NOMO-1 treated with DMSO at 0.1 percent for 48 hours (cell line): ENCODE measurements around the gene CCRL2.
"Not testable (repeated sequence)": the region's sequence is repeated elsewhere in the genome, so short reads cannot be mapped to it uniquely, and the experiment has no call there.

Experiments
- DNase-seq: peaks from one replicate; lab custom pipeline; 2025; ENCODE audit not compliant: unreplicated experiment; lab: John Stamatoyannopoulos, UW

Gene CCRL2

GRCh38 chr3:46401579-46401978 is 5.5 kb upstream of the CCRL2 start:
- no peak for DNase-seq

DNA sequence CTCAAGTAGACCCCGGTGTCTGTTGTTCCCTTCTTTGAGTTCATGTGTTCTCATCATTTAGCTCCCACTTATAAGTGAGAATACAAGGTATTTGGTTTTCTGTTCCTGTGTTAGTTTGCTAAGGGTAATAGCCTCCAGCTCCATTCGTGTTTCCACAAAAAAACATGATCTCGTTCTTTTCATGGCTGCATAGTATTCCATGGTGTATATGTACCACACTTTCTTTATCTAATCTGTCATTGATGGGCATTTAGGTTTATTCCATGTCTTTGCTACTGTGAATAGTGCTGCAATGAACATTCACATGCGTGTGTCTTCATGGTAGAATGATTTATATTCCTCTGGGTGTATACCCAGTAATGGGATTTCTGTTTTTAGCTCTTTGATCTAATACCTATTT is 4.2 kb upstream of the CCRL2 start:
- not testable (repeated sequence) for DNase-seq

DNA sequence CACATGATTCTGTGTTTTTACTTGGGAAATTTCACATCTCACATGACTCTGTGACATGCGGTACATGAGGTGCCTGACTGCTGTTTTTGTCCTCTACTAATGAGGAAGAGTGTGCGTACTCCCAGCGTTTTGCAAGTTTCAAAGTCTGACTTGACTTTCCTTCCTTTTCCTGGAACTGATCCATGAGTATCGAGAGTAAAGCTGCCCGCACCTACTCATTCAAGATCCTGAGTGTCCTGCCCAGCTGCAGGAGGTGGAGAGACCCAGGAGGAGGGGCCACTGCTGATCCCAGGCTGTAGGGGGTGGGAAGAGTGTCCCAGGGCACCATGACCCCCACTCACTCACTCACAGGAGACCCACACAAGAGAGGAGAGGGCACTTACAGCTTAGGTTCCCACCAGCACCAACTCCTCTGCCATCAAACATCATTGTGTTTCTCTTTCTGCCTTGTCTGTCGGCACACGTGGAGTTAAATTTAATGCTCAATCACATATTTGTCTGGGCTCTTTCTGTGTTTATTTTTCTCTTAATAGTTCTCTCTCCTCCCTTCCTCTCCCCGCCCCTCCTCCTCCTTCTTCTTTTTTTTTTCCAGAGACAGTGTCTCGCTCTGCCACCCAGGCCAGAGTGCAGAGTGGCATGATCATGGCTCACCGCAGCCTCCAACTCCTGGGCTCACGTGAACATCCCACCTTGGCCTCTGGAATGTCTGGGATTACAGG is 1.6 kb upstream of the CCRL2 start:
- no peak for DNase-seq

- DNase-seq: no peak
These were observed 644 bp upstream of the CCRL2 start for GRCh38 chr3:46406443-46406787.

DNA sequence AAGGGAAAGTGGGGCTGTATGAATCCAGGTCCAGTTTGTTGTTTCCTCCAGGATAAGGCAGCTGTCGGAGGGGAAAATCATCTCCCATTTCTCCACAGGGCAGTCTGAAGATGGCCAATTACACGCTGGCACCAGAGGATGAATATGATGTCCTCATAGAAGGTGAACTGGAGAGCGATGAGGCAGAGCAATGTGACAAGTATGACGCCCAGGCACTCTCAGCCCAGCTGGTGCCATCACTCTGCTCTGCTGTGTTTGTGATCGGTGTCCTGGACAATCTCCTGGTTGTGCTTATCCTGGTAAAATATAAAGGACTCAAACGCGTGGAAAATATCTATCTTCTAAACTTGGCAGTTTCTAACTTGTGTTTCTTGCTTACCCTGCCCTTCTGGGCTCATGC is 911 bp downstream of the CCRL2 start:
- no peak for DNase-seq

DNA sequence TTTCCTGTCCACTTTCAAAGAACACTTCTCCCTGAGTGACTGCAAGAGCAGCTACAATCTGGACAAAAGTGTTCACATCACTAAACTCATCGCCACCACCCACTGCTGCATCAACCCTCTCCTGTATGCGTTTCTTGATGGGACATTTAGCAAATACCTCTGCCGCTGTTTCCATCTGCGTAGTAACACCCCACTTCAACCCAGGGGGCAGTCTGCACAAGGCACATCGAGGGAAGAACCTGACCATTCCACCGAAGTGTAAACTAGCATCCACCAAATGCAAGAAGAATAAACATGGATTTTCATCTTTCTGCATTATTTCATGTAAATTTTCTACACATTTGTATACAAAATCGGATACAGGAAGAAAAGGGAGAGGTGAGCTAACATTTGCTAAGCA is 1.8 kb downstream of the CCRL2 start:
- DNase-seq: no peak

DNA sequence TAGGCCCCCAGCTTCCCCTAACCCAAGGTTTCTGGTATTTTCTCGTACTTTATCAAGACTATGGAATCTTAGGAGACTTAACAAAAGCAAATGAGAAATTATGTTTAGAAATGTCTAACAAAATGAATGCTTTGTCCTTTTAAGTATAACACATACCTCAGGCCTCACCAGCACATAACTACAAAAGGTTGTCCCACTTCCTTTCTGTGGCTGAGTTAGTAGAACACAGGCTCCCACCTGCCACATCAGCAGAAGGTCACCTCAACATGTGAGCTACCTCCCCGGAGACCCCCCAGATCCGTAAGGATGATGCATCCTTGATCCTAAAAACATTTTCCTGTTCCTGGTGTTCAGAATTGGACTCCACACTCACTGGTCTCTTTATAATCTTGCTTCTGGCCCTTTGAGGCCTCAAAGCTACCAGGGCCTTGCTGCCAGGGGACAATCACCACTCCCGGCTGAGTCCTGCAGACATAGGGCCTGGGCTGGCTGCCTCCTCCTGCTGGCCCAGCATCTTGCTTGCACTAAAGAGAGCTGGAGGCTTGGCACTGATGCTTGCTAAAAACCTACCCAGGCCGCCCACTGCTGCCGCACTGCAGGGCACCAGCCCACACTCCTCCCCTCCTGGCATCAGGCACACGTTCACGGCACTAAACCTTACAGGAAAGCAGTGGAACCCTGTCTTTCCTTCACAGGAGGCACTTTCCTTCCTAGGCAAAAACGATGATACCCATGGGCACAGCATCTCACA is 2.9 kb downstream of the CCRL2 start:
- DNase-seq: no peak

DNA sequence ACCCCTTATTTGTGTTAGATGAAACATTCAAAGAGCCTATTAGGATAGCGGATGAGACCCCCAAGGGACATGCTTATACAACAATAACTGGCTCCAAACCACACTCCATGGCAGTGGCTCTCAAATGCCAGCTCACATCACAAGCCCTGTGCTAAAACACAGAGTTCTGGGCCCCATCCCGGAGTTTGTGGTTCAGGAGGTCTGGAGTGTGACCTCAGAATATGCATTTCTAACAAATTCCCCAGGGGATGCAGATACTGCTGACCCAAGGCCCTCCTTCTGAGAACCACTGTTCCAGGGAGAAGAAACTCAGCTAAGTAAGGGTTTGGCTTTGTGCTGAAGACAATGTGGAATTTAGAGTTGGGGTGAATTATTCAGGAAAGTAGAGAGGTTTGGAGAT is 3.6 kb downstream of the CCRL2 start:
- no peak for DNase-seq

DNA sequence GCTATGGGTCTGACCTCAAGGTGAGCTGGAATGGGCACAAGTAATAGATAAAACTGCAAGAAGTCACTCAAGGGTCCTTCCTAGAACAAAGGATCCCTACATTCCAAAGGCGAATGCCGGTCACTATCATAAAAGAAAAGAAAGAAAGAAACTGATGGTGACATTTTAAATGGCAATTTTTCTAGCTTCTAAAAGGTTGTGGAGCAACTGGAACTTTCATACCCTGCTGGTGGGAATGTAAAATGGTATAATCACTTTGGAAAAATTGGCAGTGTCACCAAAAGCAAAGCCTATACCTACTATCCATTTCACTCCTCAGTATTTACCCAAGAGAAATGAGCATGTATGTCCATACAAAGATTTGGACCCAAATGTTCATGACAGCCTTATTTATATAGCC is 4.2 kb downstream of the CCRL2 start:
- DNase-seq: no peak

GRCh38 chr3:46412786-46413298 is 5.8 kb downstream of the CCRL2 start:
- DNase-seq: no peak

DNA sequence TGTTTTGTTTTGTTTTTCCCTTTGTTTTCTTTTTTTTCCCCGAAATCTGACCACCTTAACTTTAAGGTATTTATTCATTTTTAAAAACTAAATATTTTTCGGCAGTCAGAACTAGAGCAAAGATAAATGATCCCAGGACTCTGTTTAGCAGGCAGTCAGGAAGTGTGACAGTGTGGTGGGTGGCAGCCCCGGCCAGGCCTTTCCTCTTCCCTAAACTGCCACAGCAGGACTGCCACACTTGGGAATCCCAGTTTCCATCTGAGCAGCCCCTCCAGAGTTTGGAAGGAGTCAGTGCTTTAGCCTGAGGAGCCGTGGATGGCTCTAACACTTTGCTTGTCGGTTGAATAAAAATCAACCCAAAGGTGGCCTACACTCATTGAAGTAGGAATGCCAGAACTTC is 6.9 kb downstream of the CCRL2 start:
- DNase-seq: no peak

GRCh38 chr3:46414739-46415138 is 7.7 kb downstream of the CCRL2 start:
- DNase-seq: no peak

DNA sequence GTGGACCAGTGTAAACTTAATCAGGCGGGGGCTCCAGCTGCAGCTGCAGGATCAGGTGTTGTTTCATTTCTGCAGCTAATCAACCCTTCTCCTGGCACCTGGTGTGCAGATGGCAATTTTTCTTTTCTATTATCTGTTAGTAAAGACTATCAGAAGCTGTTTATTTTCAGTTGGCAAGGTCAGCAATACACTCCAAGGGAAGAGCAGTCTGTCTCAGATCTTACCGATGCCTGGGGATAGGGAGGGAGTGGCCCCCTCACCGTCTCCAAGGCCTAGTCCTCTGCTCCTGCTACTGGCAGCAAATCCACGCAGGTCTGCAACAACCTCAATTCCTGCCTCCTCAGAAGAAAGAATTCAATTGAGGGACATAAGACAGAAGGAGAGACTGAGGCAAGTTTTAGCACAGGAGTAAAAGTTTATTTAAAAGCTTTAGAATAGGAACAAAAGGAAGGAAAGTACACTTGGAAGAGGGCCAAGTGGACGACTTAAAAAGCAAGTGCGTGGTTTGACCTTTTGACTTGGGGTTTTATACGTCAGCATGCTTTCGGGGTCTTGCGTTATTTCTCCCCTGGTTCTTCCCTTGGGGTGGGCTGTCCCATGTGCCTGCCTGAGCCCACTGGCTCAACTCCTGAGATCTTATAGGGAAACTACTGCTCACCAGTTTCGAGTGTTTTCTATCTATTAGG is 9.2 kb downstream of the CCRL2 start:
- no peak for DNase-seq

DNA sequence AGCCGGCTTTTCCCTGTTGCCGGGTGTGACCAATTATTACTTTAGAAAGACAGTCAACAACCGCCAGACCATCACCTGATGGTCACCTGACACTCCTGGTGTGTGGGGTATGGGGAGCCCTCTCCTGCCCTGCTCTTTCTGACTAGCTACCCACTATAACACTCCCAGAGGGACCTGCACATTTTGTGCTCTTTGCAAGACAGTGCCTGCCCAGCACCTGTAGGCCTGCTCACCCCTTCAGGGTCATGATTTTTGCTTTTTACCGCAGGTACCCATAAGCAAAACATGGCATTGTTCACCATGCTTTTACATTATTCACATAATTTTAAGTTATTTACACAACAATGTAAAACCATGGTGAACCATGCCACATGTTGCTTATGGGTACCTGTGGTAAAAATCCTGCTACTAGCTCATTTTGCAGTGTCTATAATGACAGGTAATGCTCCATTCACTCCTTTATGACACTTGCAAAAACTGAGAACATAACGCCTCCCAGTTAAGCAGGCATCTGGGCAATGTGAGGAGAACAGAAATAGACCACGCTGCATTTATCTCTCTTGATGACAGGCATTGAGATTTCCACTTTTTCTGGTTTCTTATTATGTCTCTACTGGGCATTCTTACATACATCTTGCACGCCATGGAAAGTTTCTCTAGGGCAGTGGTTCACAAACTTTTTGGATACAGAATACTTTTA is 9.9 kb downstream of the CCRL2 start:
- no peak for DNase-seq

GRCh38 chr3:46417841-46418611 is 11.0 kb downstream of the CCRL2 start:
- no peak for DNase-seq

DNA sequence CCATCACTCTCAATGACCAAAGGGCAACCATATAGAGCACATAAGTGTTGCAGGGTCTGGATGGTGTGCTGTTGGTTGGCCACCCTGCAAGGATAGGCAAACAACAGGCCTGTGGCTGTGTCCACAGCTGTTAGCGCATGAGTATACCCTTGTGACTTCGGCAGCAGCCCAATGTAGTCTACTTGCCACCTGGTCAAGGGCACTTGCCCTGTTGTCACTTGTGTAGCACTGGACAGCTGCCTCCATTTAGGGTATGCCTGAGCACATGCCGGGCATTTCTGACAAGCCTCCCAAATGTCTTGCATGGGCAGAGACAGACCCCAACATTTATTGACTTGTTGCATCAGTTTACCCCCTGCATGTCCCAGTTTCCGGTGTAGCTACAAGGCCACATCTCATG is 12.8 kb downstream of the CCRL2 start:
- no peak for DNase-seq

DNA sequence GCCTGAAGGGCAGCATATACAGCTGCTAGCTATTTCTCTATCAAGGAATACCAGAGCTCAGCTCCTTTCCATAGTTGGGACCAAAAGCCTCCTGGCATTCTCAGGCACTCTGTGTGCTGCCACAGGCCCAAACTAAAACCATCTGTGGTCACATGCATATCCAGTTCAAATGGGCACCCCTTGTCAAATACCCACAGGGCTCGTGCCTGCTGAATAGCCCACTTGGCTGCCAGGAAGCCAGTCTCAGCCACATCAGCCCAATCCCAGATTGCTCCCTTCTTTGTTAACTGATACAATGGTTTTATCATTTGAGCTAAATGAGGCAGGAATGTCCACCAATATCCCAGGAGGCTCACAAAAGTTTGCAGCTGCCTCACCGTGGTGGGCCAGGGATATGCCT is 13.9 kb downstream of the CCRL2 start:
- DNase-seq: no peak

DNA sequence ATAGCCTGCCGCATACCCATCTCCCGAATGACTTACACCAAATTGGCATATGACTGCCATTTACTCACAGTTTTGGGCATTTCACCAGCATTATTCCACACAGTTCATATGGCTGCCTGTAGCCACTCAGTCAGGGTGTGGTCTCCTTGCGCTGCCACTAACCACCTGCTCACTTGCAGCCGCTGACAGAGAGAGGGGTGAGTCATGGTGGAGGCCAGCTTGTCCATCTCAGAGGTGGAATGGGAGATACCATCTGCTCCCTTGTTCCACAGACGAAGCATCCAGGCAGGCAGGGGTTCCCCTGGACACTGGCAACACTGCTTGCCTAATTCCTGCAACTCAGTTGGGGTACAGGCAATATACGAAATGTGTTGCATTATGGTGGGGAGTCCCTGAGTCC is 15.6 kb downstream of the CCRL2 start:
- DNase-seq: no peak

DNA sequence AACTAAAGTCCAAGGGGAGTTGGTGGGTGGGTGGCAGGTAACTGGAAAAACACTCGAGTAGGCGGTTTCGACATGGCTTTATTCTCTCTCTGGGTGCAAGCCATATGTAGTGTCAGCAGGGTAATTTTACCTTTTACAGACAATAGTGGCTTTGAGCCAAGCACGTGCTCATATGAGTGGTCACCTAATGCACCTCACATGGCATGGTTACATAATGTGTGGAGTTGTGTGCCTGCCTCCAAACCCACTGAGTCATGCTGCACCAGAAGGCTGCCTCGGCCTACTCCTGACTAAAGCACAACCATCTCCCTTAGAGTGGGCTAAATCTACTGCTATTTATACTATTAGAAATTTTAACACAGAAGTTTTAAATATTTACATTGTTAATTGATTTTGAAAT is 16.5 kb downstream of the CCRL2 start:
- no peak for DNase-seq

- not testable (repeated sequence) for DNase-seq
These were observed 19.4 kb downstream of the CCRL2 start for GRCh38 chr3:46426476-46426875.

- not testable (repeated sequence) for DNase-seq
These were observed 20.3 kb downstream of the CCRL2 start for GRCh38 chr3:46427404-46427803.
